ENCODE results near the gene C2. TPM values are rescaled to one million over a fixed set of nuclear protein-coding genes. Genes with fewer than 3 reads are reported as not detected.
"Not testable (repeated sequence)": the region's sequence is repeated elsewhere in the genome, so short reads cannot be mapped to it uniquely, and the experiment has no call there.

The C2 gene
- total RNA-seq, 2 donors from 2014 or later, result 0.92 TPM; not detected in 1

DNA sequence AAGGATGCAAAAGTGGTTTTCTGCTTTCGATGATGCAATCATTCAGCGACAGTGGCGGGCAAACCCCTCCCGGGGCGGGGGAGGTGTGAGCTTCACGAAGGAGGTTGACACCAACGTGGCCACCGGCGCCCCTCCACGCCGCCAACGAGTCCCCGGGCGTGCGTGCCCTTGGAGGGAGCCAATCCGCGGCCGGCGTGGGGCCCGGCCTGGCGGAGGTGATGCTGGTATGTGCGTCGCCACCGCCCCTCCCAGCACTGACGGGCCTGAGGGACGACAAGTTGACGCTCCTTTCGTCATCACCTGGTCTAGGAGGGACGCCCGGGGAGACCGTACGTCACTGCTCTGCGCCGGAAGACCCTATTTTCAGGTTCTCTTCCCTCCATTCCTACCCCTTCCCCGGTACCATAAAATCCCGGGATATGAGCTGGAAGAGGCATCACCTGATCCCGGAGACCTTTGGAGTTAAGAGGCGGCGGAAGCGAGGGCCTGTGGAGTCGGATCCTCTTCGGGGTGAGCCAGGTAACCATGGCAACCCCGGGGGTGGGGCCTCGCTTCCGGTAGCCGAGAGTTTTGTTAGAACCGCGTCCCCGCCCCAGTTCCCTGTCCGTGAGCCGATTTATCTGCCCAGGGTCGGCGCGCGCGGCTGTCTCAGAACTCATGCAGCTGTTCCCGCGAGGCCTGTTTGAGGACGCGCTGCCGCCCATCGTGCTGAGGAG is 44.6 kb downstream of the C2 start, which contains the start of gene DXO:
Gene DXO (minus strand): TSS at position 146 of the 716 bp plus-strand sequence. CDS start 463 bp downstream, outside the sequence.
- peak; percentile 97 to 98 for ATAC-seq
- Mint-ChIP-seq H3K27me3 (no peaks in the 10 kb centered on the region), H3K4me1 (ENCODE audit: low read depth in 2 of 2) (peaks cover 29 to 39% of the 10 kb centered on the region in 2 donors), H3K36me3 (peaks cover 7% of the 10 kb centered on the region), H3K4me3 (peak within 1 kb of the TSS; percentile 99), H3K27ac (peak within 1 kb of the TSS; percentile 91 to 99), H3K9me3 (no peaks in the 10 kb centered on the region)
- DNase-seq (ENCODE audit: low spot score), result peak; percentile 100

DNA sequence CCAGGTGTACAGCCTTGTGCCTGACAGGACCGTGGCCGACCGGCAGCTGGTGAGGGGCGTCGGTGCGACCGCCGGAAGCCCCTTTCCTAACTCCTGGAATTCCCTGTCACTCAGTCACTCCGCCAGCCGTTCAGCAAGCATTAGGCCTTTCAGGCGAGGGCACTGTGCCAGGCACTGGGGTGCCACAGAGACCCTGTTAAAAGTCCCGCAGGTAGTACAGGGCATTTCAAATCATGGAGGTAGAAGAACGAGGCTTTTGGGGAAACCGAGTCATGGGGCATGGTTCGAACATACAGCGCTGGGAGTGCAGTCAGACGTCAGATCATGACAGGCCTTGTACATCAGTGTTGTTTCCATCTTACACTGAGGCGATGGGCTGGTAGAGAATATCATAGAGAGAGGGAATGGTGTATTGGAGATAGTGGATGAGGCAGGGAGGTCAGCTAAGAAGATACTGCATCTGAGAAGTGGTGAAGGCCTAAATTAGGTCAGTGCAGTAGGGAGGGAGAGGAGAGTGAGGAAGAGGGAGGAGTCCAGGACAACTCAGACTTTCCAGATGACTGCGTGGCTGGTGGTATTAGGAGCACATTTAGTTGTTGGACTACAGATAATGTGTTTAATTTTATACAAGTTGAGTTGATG is 45.3 kb downstream of the C2 start:
- H3K4me1 Mint-ChIP-seq (ENCODE audit: low read depth in 2 of 2), result peaks cover 29 to 32% of the 10 kb centered on the region in 2 donors
- no peaks in the 10 kb centered on the region for H3K27me3 Mint-ChIP-seq
- ATAC-seq (no peak), DNase-seq (ENCODE audit: low spot score) (no peak)
- H3K36me3 Mint-ChIP-seq, result peaks cover 7% of the 10 kb centered on the region
- peak overlapping the region; percentile 91 to 99 for H3K27ac Mint-ChIP-seq
- no peaks in the 10 kb centered on the region for H3K9me3 Mint-ChIP-seq
- H3K4me3 Mint-ChIP-seq, result peak overlapping the region; percentile 99

DNA sequence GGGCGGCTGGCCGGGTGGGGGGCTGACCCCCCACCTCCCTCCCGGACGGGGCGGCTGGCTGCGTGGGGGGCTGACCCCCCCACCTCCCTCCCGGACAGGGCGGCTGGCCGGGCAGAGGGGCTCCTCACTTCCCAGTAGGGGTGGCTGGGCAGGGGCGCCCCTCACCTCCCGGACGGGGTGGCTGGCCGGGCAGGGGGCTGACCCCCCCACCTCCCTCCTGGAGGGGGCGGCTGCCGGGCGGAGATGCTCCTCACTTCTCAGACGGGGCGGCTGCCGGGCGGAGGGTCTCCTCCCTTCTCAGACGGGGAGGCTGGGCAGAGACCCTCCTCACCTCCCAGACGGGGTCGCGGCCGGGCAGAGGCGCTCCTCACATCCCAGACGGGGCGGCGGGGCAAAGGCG is 48.5 kb downstream of the C2 start:
- ATAC-seq; H3K27me3 Mint-ChIP-seq; H3K9me3 Mint-ChIP-seq; H3K36me3 Mint-ChIP-seq; H3K27ac Mint-ChIP-seq; H3K4me3 Mint-ChIP-seq; DNase-seq (ENCODE audit: low spot score): not testable (repeated sequence)
- H3K4me1 Mint-ChIP-seq (ENCODE audit: low read depth in 2 of 2), result peaks cover 21 to 22% of the 10 kb centered on the region in 2 donors

DNA sequence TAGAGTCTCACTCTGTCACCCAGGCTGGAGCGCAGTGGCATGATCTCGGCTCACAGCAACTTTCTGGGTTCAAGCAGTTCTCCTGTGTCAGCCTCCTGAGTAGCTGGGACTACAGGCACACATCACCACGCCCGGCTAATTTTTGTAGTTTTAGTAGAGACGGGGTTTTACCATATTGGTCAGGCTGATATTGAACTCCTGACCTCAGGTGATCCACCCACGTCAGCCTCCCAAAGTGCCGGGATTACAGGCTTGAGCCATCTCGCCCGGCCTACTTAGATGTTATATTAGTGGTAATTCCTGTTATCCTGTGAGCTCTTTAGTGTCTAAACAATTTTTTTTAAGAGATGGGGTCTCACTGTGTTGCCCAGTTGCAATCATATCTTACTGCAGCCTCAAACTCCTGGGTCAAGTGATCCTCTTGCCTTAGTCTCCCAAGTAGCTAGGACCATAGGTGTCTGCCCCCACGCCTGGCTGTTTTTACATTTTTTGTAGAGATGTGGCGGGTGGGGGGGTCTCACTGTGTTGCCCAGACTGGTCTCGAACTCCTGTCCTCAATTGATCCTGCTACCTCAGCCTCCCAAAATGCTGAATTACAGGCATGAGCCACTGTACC is 50.4 kb downstream of the C2 start:
- no peaks in the 10 kb centered on the region for H3K9me3 Mint-ChIP-seq
- DNase-seq (ENCODE audit: low spot score) (no peak), ATAC-seq (no peak)
- H3K27ac Mint-ChIP-seq, result no peak overlapping the region
- H3K4me3 Mint-ChIP-seq, result no peak overlapping the region
- no peaks in the 10 kb centered on the region for H3K27me3 Mint-ChIP-seq
- peaks cover 7% of the 10 kb centered on the region for H3K36me3 Mint-ChIP-seq
- peaks cover 15 to 16% of the 10 kb centered on the region in 2 donors for H3K4me1 Mint-ChIP-seq (ENCODE audit: low read depth in 2 of 2)

DNA sequence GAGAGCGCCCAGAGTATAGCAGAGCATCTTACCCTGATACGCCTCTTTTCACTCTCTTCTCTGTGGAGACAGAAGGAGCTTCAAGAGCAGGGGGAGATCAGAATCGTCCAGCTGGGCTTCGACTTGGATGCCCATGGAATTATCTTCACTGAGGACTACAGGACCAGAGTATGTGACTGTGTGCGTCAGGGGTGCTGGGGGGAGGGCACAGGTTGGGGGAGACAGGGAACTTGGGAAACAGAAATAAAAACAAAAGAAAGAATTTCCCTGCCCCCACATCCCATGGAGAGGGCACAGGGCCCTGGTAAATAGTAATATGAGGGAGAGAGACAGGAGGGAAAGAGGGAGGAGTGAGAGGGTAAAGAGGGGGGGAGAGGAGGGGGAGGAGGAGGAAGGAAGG is 51.3 kb downstream of the C2 start:
- DNase-seq (ENCODE audit: low spot score) (no peak), ATAC-seq (no peak)
- Mint-ChIP-seq H3K36me3 (no peaks in the 10 kb centered on the region), H3K27ac (no peak overlapping the region), H3K4me3 (no peak overlapping the region), H3K27me3 (no peaks in the 10 kb centered on the region), H3K4me1 (ENCODE audit: low read depth in 2 of 2) (peaks cover 6 to 7% of the 10 kb centered on the region in 2 donors), H3K9me3 (no peaks in the 10 kb centered on the region)

DNA sequence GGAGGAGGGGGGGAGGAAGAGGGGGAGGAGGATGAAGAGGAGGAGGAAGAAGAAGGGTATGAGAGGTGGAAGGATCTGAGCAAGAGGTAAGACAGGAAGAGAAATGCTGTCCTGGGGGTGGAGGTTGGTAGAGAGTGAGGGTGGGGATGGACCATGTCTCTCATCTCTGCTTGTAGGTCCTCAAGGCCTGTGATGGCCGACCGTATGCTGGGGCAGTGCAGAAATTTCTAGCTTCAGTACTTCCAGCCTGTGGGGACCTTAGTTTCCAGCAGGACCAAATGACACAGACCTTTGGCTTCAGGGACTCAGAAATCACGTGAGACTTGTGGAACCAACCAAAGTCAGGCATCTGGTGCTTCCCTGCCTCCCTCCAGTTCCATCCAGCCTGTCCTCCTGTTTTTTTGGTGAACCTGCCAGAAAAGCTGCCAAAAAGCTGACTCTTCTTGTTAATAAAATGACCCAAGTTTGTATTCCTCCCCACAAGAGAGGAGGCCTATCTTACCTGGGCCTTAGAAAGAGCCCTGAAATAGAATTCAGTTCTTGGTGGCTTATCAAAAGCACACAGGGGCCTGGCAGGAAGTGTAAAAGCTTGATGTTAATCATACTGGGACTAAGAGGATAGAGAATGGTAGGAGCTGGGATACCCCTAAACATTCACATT is 51.9 kb downstream of the C2 start:
- H3K4me1 Mint-ChIP-seq (ENCODE audit: low read depth in 2 of 2), result peaks cover 1 to 2% of the 10 kb centered on the region in 2 donors
- ATAC-seq (no peak), DNase-seq (ENCODE audit: low spot score) (peak; percentile 18)

DNA sequence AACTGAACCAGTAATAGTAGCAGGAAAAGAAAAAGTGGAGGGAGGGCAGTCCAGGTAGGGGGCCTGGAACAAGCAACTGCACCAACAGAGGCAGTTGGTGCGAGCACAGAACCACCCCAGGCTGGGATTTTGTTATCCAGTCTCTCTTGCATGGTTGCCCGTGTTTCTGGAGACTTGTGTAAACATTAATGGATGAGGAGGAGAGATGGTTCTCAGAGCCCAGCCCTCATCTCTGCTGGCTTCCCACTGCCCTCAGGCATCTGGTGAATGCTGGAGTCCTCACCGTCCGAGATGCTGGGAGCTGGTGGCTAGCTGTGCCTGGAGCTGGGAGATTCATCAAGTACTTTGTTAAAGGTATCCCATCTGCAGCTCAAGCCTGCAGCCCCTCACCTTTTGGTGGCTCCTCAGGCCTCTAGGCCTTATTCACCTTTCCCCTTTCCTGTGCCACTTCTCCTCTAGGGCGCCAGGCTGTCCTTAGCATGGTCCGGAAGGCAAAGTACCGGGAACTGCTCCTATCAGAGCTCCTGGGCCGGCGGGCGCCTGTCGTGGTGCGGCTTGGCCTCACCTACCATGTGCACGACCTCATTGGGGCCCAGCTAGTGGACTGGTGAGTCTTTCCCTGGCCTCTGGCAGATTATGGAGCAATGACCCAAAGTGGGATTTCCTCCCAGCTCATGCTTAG is 52.8 kb downstream of the C2 start:
- not testable (repeated sequence) for DNase-seq (ENCODE audit: low spot score); ATAC-seq; H3K9me3 Mint-ChIP-seq; H3K4me3 Mint-ChIP-seq; H3K36me3 Mint-ChIP-seq; H3K27me3 Mint-ChIP-seq; H3K4me1 Mint-ChIP-seq (ENCODE audit: low read depth in 2 of 2)
- peak overlapping the region in 1 of 2 donors; percentile 31 for H3K27ac Mint-ChIP-seq

More for the DNA sequence above, 51.9 kb downstream of the C2 start:
- no peaks in the 10 kb centered on the region for H3K36me3 Mint-ChIP-seq
- H3K9me3 Mint-ChIP-seq, result no peaks in the 10 kb centered on the region
- peak overlapping the region in 1 of 2 donors; percentile 31 for H3K27ac Mint-ChIP-seq
- H3K27me3 Mint-ChIP-seq, result no peaks in the 10 kb centered on the region
- no peak overlapping the region for H3K4me3 Mint-ChIP-seq

DNA sequence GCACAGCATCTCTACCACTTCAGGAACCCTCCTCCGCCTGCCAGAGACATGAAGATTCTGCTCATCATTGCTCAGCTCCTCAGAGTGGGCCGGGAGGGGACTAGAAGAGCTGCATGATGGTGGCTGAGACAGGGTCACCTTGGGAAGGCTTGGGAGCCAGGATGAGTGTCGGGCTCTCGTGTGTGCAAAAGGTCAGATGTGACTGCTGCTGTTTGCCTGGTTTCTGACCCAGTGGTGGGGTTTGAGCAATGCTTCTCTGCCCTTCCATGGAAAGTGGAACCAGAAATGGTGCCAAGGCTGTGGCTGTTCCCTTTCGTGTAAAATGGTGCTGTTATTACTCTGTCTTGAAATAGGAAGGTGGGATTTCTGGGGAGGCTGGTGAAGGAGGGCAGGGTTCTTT is 53.5 kb downstream of the C2 start:
- not testable (repeated sequence) for H3K4me3 Mint-ChIP-seq; DNase-seq (ENCODE audit: low spot score); H3K27ac Mint-ChIP-seq; H3K27me3 Mint-ChIP-seq; ATAC-seq; H3K36me3 Mint-ChIP-seq; H3K4me1 Mint-ChIP-seq (ENCODE audit: low read depth in 2 of 2); H3K9me3 Mint-ChIP-seq

DNA sequence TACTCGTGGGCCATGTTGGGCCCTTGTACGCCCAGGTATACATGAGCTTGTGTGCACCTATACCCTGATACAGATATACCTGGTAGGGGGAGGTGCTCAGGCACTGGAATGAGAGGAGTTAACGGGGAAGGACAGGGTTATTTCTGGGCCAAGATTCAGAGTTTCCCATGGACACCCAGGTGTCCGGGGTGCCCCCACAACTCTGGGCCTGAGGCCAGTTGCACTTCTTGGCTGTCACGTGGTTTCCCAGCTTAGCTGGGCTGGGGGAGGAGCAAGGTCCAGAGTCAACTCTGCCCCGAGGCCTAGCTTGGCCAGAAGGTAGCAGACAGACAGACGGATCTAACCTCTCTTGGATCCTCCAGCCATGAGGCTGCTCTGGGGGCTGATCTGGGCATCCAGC is 54.2 kb downstream of the C2 start, which contains the start of gene C4A:
Gene C4A (plus strand): TSS at position 314 of the 400 bp plus-strand sequence. CDS start 51 bp downstream, at position 365.
- not testable (repeated sequence) for H3K4me3 Mint-ChIP-seq; H3K36me3 Mint-ChIP-seq; H3K4me1 Mint-ChIP-seq (ENCODE audit: low read depth in 2 of 2)

DNA sequence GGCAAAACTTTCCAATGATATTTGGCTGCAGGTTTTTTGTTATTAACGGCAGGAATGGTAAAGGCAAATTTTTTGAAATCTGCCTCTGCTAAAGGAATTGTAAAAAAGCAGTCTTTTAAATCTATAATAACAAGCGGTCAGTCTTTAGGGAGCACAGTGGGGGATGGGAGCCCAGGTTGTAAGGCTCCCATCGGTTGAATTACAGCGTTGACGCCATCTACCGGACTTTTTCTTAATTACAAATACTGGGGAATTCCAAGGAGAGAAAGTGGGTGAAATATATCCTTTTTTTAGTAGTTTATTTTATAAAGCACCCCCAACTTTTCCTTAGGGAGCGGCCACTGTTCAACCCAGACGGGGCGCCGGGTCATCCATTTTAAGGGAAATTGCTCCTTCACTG is 61.8 kb downstream of the C2 start:
- H3K27me3 Mint-ChIP-seq; H3K9me3 Mint-ChIP-seq; H3K4me3 Mint-ChIP-seq; ATAC-seq; H3K4me1 Mint-ChIP-seq (ENCODE audit: low read depth in 2 of 2); H3K27ac Mint-ChIP-seq; DNase-seq (ENCODE audit: low spot score); H3K36me3 Mint-ChIP-seq: not testable (repeated sequence)

More for the DNA sequence above, 54.2 kb downstream of the C2 start, which contains the start of gene C4A:
- not testable (repeated sequence) for H3K9me3 Mint-ChIP-seq; H3K27ac Mint-ChIP-seq; H3K27me3 Mint-ChIP-seq; DNase-seq (ENCODE audit: low spot score)
- peak in 1 of 2 donors; percentile 20 for ATAC-seq

DNA sequence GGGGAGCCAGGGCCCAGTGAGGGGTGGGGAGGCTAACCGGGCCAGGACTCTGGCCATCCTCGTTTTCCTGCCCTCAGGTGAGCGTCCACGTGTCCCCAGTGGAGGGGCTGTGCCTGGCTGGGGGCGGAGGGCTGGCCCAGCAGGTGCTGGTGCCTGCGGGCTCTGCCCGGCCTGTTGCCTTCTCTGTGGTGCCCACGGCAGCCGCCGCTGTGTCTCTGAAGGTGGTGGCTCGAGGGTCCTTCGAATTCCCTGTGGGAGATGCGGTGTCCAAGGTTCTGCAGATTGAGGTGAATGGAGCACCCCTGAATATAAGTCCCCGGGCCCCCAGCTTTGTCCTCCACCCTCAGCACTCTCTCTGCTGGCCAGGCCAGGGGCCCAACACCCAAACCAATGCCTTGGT is 66.9 kb downstream of the C2 start:
- not testable (repeated sequence) for H3K4me1 Mint-ChIP-seq (ENCODE audit: low read depth in 2 of 2)

More for the DNA sequence above, 66.9 kb downstream of the C2 start:
- ATAC-seq; H3K4me3 Mint-ChIP-seq; H3K27me3 Mint-ChIP-seq; DNase-seq (ENCODE audit: low spot score); H3K27ac Mint-ChIP-seq; H3K9me3 Mint-ChIP-seq; H3K36me3 Mint-ChIP-seq: not testable (repeated sequence)

Measured in natural killer cell treated with Interleukin-12 subunit alpha and Interleukin-12 subunit beta and Interleukin-15 and Interleukin-18, amount 100 ng/mL, for 72 hours (primary cell).